ENCODE data around the gene TGOLN2. TPM values are rescaled to one million over a fixed set of nuclear protein-coding genes. Genes with fewer than 3 reads are reported as not detected.

The TGOLN2 gene
- total and polyA plus RNA-seq, 2 of the 13 experiments (the other 11 are each of a cell fraction or from before 2014, with no cell fraction given), result 99.6 to 155 TPM

DNA sequence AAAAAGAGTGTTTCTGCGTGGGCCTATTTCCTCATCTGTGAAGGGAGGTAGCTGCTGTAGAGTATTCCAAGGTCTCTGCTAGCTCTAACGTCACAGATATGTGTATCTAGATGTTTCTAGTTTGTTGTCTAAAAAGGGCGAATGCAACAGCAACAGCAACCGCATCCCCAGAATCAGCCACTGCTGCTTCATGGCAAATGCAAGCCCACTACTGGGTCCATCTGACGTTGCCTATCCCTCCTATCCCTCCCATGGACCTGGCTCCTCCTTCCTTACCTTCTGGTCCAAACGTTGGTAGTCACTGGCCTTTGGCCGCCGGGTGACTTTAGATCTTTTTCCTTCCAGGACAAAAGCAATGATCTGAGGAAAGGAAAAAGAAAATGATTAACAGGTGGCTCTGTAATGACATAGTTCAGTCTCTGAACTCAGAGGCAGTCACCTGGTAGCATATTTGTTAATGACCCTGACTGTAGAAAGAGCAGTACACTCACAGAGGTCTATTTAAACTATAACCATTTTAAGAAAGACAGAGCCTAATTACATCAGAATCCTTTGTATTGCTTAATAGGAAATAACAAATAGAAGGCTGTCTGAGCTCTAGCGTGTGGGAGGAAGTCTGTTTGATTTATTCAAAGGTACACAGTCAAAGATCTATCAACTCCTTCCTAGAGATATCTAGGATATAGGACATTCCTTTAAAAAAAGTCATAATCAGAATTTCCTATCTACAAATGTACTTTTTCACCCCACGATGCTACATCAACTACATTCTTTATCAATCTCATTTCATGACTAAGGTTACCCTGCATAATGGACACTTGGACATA lies 2.9 kb downstream of the TGOLN2 start (continued):
- TF ChIP-seq, protein P1, sequence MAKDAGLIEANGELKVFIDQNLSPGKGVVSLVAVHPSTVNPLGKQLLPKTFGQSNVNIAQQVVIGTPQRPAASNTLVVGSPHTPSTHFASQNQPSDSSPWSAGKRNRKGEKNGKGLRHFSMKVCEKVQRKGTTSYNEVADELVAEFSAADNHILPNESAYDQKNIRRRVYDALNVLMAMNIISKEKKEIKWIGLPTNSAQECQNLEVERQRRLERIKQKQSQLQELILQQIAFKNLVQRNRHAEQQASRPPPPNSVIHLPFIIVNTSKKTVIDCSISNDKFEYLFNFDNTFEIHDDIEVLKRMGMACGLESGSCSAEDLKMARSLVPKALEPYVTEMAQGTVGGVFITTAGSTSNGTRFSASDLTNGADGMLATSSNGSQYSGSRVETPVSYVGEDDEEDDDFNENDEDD (CRISPR knock-in tag; IDR thresholded peaks at IDR 0.05; ENCODE audit: borderline replicate concordance), result peak; percentile 36; the same call in 1 of the 2 replicates
- TF ChIP-seq RAD51 (IDR thresholded peaks at IDR 0.05; ENCODE audit: borderline replicate concordance) (peak; percentile 39; the same call in 1 of the 2 replicates), MBD4 (IDR thresholded peaks at IDR 0.05; ENCODE audit: borderline replicate concordance, low read length) (peak; percentile 76), ZNF24 (IDR thresholded peaks at IDR 0.05) (no peak), HDAC2 (CRISPR knock-in tag; IDR thresholded peaks at IDR 0.05) (peak; percentile 74; the same call in 1 of the 2 replicates), CEBPB (IDR thresholded peaks at IDR 0.05; ENCODE audit: borderline replicate concordance, low read depth, low read length) (peak; percentile 99), ZNF674 (CRISPR knock-in tag; IDR thresholded peaks at IDR 0.05; ENCODE audit: low read depth) (no peak), GTF2F1 (IDR thresholded peaks at IDR 0.05; ENCODE audit: low read length) (no peak), ZBTB38 (CRISPR knock-in tag; IDR thresholded peaks at IDR 0.05) (no peak), ZFP41 (CRISPR knock-in tag; IDR thresholded peaks at IDR 0.05; ENCODE audit: borderline replicate concordance) (no peak), HNF4A (CRISPR knock-in tag; IDR thresholded peaks at IDR 0.05) (peak; percentile 92), ZNF83 (CRISPR knock-in tag; IDR thresholded peaks at IDR 0.05; ENCODE audit: borderline replicate concordance) (no peak), TEAD3 (CRISPR knock-in tag; optimal IDR thresholded peaks at IDR 0.05; ENCODE audit: borderline replicate concordance) (peak; percentile 88), ZNF432 (CRISPR knock-in tag; IDR thresholded peaks at IDR 0.05; ENCODE audit: borderline replicate concordance) (no peak), MEIS2 (CRISPR knock-in tag; IDR thresholded peaks at IDR 0.05) (0 out of 2 replicates have a peak, but pooled peaks have one; percentile 35), KAT8 (CRISPR knock-in tag; IDR thresholded peaks at IDR 0.05) (peak; percentile 69; the same call in 1 of the 2 replicates), ARNT (IDR thresholded peaks at IDR 0.05) (no peak), RBM22 (optimal IDR thresholded peaks at IDR 0.05; ENCODE audit: low read length) (peak; percentile 42)
- TF ChIP-seq, protein P2, sequence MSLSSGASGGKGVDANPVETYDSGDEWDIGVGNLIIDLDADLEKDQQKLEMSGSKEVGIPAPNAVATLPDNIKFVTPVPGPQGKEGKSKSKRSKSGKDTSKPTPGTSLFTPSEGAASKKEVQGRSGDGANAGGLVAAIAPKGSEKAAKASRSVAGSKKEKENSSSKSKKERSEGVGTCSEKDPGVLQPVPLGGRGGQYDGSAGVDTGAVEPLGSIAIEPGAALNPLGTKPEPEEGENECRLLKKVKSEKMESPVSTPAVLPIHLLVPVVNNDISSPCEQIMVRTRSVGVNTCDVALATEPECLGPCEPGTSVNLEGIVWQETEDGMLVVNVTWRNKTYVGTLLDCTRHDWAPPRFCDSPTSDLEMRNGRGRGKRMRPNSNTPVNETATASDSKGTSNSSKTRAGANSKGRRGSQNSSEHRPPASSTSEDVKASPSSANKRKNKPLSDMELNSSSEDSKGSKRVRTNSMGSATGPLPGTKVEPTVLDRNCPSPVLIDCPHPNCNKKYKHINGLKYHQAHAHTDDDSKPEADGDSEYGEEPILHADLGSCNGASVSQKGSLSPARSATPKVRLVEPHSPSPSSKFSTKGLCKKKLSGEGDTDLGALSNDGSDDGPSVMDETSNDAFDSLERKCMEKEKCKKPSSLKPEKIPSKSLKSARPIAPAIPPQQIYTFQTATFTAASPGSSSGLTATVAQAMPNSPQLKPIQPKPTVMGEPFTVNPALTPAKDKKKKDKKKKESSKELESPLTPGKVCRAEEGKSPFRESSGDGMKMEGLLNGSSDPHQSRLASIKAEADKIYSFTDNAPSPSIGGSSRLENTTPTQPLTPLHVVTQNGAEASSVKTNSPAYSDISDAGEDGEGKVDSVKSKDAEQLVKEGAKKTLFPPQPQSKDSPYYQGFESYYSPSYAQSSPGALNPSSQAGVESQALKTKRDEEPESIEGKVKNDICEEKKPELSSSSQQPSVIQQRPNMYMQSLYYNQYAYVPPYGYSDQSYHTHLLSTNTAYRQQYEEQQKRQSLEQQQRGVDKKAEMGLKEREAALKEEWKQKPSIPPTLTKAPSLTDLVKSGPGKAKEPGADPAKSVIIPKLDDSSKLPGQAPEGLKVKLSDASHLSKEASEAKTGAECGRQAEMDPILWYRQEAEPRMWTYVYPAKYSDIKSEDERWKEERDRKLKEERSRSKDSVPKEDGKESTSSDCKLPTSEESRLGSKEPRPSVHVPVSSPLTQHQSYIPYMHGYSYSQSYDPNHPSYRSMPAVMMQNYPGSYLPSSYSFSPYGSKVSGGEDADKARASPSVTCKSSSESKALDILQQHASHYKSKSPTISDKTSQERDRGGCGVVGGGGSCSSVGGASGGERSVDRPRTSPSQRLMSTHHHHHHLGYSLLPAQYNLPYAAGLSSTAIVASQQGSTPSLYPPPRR (CRISPR knock-in tag; IDR thresholded peaks at IDR 0.05; ENCODE audit: borderline replicate concordance), result no peak; the same call in 1 of the 2 replicates
- TF ChIP-seq, protein P3, sequence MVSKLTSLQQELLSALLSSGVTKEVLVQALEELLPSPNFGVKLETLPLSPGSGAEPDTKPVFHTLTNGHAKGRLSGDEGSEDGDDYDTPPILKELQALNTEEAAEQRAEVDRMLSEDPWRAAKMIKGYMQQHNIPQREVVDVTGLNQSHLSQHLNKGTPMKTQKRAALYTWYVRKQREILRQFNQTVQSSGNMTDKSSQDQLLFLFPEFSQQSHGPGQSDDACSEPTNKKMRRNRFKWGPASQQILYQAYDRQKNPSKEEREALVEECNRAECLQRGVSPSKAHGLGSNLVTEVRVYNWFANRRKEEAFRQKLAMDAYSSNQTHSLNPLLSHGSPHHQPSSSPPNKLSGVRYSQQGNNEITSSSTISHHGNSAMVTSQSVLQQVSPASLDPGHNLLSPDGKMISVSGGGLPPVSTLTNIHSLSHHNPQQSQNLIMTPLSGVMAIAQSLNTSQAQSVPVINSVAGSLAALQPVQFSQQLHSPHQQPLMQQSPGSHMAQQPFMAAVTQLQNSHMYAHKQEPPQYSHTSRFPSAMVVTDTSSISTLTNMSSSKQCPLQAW (CRISPR knock-in tag; IDR thresholded peaks at IDR 0.05), result peak; percentile 98
- TF ChIP-seq, protein P4, sequence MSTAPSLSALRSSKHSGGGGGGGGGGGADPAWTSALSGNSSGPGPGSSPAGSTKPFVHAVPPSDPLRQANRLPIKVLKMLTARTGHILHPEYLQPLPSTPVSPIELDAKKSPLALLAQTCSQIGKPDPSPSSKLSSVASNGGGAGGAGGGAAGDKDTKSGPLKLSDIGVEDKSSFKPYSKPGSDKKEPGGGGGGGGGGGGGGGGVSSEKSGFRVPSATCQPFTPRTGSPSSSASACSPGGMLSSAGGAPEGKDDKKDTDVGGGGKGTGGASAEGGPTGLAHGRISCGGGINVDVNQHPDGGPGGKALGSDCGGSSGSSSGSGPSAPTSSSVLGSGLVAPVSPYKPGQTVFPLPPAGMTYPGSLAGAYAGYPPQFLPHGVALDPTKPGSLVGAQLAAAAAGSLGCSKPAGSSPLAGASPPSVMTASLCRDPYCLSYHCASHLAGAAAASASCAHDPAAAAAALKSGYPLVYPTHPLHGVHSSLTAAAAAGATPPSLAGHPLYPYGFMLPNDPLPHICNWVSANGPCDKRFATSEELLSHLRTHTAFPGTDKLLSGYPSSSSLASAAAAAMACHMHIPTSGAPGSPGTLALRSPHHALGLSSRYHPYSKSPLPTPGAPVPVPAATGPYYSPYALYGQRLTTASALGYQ (CRISPR knock-in tag; IDR thresholded peaks at IDR 0.05), result 0 out of 2 replicates have a peak, but pooled peaks have one; percentile 86

Data from HepG2 (cell line).